Measurements from ENCODE around the gene CLEC17A.
A peak's percentile ranks its signal among the peaks of the same experiment; 100 is the strongest.
"Not testable (repeated sequence)": the region's sequence is repeated elsewhere in the genome, so short reads cannot be mapped to it uniquely, and the experiment has no call there.

CLEC17A gene

DNA sequence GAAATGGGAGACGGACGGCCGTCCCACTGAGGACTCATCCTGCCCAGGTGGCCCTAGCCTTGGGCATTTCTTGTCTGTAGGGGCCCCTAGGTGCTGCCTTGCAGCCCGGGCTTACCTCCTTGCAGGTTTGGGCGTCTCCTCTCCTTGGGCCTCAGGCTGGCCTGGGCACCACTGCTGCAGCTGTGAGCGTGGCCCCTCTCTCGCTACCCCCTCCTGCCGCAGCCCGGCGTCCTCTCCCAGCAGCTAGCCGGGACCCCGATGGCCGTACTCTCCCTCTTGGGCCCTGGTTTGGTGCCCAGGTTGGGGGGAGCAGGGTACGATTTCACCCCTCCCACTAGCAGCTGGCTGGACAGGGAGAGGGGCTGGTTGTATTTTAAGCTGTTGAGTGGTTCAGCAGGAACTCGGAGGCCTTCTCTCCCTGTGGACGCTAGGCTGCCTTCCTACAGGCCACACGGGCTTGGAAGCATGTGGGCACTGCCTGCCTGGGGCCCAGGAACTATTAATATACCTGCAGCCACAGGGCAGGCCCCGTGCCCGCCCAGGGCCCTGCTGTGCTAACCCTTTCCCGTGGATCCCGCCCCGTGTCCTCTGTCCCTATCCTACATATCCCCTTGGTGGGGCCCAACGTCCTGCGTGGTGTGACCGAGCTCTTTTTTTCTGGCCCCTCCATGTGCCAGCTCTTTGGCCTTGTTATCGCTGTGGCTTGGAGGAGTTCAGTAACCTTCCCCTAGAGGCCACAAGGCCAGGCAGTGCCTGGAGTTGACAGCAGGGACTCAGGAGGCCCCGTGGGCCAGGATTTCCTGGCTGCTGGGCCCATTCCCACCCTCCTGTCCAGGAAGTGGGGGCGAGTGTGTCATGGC is 22.7 kb upstream of the CLEC17A start:
- no peak for DNase-seq

DNA sequence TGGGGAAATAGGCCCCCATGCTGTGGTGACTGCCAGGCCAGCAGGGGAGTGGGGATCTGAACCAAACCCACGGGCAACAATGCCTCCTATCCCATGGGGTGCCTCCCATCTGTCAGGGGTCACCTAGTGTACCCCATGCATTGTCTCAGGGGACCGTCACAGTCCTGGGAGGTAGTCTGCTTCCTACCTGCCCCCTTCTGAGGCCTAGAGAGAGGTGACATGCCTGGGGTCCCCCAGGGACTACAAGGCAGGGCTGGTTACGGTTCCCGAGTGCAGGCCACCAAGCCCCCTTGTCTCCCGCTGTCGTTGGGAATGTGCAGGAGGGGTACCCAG is 22.1 kb upstream of the CLEC17A start:
- no peak for DNase-seq

DNA sequence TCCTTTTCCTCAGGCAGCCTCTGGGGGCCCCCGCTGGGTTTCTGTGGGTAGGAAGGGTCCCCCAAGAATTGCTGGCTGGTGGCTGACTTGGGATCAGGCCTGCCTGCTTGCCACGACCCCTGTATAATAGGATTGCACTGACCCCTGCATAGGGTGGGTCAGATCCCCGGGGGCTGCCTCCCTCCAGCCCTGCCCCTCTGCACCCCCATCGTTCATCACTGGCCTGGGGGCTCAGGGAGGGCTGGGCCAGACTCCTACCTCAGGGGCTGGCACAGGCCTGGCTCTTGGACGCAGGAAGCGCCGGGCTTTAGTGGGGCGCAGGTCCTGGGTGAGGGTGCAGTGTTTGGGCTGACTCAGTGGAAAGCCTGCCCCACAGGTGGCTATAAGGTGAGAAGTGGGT is 21.6 kb upstream of the CLEC17A start:
- no peak for DNase-seq

- no peak for DNase-seq
These were observed 21.0 kb upstream of the CLEC17A start for GRCh38 chr19:14561847-14562351.

DNA sequence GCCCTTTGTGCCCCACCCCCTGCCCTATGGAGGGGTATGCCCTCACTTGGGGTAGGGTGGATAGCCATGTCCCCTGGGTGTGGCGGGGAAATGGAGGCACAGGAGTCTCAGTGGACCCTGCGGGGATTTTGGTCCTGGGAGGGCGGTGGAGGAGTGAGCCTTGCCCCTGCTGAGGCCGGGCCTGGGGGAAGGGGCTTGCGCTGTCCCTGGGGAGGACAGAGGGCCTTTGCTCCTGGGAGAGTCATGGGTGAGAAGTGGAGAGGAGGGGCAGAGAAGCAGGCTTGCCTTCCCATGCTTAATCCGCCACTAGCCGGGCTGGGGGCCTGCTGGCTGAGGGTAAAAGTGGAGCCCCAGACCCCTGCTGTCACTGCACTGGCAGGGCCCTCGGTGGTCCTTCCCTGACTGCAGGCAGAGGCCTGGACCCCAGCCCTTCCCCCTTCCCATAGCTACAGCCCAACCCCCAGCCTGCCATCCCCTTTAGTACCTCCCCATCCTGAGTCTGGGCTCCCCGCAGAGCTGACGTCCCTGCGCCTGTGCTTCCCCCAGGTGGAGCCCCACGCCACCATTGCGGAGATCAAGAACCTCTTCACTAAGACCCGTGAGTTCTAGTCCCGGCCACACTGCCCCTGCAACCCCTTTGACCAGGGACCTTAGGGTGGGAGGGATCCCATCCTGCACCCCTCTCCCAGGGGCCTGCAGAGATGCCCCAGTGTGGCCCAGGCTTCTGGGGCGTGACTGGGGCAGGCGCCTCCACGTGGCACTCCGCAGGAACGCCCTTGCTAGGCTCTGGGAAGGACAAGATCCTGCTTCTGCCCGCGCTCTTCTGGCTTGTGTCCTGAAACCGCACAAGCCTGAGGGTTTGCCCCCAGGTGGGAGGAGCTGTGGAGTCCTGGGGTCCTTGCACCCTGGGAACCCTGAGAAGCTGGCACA is 20.0 kb upstream of the CLEC17A start:
- no peak for DNase-seq

DNA sequence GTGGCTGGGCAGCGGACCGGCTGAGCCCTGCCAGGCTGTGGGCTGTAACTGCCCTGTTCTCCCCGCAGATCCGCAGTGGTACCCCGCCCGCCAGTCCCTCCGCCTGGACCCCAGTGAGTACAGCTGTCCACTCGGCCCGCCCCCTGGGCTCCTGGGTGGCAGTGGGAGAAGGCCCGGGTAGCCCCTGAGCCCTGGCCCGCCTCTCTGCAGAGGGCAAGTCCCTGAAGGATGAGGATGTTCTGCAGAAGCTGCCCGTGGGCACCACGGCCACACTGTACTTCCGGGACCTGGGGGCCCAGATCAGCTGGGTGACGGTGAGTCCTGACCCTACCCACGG is 19.3 kb upstream of the CLEC17A start:
- DNase-seq: no peak

DNA sequence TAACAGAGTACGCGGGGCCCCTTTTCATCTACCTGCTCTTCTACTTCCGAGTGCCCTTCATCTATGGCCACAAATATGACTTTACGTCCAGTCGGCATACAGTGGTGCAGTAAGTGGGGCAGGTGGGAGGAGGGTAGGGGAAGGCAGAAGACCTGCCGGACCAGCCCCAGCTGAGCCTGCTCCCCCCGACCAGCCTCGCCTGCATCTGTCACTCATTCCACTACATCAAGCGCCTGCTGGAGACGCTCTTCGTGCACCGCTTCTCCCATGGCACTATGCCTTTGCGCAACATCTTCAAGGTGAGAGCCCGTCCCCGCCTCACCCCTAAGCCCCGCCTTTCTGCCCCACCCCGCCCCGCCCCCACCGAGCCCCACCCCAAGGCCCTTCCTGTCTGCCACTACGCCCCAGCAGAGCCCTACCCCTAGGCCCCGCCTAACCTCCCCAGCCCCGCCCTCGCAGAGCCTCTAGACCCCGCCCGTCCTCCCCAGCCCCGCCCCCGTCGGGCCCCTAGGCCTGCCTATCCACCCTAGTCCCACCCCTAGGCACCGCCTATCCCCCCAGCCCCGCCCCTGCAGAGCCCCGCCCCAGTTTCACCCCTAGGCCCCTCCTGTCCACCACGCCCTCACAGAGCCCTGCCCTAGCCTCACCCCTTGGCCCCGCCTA is 18.8 kb upstream of the CLEC17A start:
- DNase-seq: no peak

DNA sequence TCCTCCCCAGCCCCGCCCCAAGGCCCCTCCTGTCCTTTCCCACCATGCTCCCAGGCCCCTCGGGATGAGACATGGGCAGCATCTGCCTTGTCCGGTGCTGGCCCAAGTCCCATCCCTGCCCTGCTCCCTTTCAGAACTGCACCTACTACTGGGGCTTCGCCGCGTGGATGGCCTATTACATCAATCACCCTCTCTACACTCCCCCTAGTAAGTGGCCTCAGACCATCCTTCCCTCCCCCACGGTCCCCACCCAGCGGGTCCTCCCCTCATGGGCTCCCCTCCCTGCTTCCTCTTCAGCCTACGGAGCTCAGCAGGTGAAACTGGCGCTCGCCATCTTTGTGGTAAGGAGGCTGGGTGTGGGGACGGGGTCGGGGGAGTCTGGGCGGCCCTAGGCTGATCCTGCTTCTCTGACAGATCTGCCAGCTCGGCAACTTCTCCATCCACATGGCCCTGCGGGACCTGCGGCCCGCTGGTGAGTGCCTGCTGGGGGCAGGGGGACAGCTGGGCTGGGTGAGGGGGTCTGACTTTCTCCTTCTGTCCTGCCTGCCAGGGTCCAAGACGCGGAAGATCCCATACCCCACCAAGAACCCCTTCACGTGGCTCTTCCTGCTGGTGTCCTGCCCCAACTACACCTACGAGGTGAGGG is 18.1 kb upstream of the CLEC17A start:
- DNase-seq: not testable (repeated sequence)

- DNase-seq: no peak
These were observed 17.6 kb upstream of the CLEC17A start for GRCh38 chr19:14565298-14565679.

- DNase-seq: no peak
These were observed 16.8 kb upstream of the CLEC17A start for GRCh38 chr19:14565765-14566711.

GRCh38 chr19:14566712-14567077 is 16.2 kb upstream of the CLEC17A start:
- DNase-seq: no peak

GRCh38 chr19:14567079-14567478 is 15.8 kb upstream of the CLEC17A start:
- no peak for DNase-seq

- DNase-seq: no peak
These were observed 11.9 kb upstream of the CLEC17A start for GRCh38 chr19:14570864-14571527.

DNA sequence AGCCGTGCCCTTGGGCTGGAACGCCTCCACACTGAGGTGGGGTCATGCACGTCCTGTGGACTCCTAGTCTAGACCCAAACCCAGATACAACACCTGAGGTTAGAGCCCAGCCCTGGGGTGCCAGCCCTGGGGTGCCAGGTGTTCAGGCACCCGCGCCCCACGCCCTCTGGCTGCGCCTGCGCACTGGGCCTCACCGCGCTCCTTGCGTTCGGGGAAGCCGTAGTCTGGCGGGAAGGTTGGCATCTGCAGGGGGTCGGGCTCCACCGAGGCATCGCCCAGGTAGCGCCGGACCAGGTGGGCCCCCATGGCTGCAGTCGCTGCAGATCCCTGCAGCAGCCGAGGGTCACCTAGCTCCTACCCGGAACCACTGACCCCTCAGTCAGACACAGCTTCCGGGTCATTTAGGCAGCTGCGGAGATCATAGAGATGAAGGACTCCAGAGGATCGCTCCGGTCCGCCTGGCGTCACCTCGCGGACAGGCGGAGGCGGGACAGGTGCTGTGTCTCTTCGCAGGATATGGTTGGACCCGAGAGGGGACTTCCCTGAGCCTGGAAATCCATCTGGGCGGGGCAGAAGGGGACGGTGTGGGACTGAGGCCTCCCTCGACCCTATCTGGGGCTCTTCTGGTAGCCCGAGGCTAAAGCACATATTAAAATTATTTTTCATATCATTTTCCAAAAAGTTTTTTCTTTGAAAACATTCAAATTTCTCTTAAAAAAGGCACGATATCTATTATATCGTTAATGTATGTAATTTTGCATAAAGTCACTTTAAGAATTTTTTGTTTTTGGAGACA is 11.0 kb upstream of the CLEC17A start, which contains the start of gene NDUFB7:
TSS of gene NDUFB7 (minus strand) at position 372 of the 796 bp plus-strand sequence. CDS start at position 306, 66 bp downstream.
- peak; percentile 94 for DNase-seq

- no peak for DNase-seq
These were observed 7.4 kb upstream of the CLEC17A start for GRCh38 chr19:14575428-14575980.

GRCh38 chr19:14576363-14576762 is 6.5 kb upstream of the CLEC17A start:
- DNase-seq: no peak

DNA sequence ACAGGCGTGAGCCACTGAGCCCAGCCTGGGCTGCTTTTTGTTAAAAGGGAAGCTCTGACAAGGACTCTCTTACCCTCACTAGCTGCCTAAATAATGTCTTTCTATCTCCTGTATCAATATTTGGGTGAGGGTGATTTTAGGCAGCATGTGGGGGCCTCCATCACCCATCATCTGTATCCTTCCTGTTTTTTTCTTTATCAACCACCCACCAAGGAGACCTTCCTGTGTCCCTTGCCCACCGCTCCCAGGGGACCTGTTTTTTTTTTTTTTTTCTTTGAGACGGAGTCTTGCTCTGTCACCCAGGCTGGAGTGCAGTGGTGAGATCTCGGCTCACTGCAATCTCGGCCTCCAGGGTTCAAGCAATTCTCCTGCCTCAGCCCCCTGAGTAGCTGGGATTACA is 5.6 kb upstream of the CLEC17A start:
- DNase-seq: no peak

DNA sequence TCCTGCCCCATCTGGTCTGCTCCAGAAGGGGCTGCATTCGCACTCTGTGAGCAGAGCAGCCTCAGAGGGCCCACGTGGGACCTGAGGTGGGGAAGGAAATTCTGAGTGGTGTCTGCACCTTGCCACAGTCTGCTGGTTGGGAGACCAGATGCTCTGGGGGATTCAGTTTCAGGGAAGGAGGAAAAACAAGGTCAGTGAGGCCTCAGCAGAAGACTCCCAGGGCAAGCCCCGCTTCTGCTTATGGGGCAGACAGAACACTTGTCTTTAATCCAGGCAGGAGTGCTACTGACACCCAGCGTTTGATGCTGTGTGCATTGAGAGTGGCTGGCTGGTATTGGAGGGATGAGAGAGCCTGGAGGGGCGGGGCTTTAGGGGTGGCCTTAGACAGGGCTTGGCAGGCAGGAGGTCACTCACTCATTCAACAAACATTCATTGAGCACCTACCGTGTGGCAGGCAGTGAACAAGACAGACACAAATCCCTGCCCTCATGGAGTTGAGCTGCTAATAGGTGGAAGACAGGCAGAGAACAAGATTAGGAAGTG is 4.9 kb upstream of the CLEC17A start:
- DNase-seq: no peak

DNA sequence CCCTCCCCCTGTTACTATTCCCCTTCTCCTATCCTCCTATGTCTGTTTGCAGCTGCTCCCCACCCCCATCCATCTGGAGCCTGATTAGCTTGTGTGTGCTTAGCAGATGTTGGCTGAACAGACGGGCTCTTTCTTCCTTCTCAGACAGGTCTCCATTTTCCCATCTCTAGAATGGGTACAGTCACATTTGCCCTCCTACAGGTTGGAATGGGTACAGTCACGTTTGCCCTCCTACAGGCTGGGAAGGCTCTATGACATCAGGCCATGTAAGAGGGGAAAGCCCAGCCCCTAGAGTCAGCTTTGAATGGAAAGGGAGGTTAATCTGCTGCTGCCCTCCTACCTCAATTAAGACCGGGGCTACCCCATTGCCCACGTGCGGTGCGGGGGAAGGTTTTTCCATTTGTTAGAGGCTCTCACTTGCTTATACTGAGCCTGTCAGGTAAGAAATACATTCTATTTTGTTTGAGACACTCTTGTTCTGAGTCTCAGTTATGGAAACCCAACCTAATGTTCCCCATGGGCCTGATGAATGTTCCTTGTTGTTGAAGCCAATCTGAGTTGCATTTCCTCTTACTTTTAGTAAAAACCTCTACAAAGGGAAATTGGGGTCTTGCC is 2.2 kb upstream of the CLEC17A start:
- no peak for DNase-seq

Data from COR-L47 (cell line).